ENCODE data around the gene CRHR1. TPM values are rescaled to one million over a fixed set of nuclear protein-coding genes. Genes with fewer than 3 reads are reported as not detected.

The CRHR1 gene
- total RNA-seq (2022; extraction: Qiagen RNA extraction; ENCODE audit: low read depth), result 0.11 to 0.27 TPM (median 0.12 TPM) in 4 of 5 replicates, not detected in the other

GRCh38 chr17:45784293-45784740 is at the start of gene CRHR1:
Gene CRHR1 (plus strand): TSS chr17:45784320. CDS start chr17:45784545, 225 bp downstream.

GRCh38 chr17:45844695-45845375 is 60.7 kb downstream of the CRHR1 start, which contains the start of gene SPPL2C:
Gene SPPL2C (plus strand): TSS chr17:45844881. CDS start chr17:45844907, 26 bp downstream.

Other genes starting within 250 kb of the CRHR1 start
- gene SPPL2C, start 60.6 kb downstream of the CRHR1 start, total RNA-seq (2022; extraction: Qiagen RNA extraction; ENCODE audit: low read depth), result not detected in 5 replicates
- gene MAPT, start 110.2 kb downstream of the CRHR1 start, total RNA-seq (2022; extraction: Qiagen RNA extraction; ENCODE audit: low read depth), result 1.5 to 1.9 TPM (median 1.6 TPM) in 5 replicates
- not detected in 5 replicates for gene STH, start 214.9 kb downstream of the CRHR1 start, total RNA-seq (2022; extraction: Qiagen RNA extraction; ENCODE audit: low read depth)